PC-9 (cell line): ENCODE results near the gene C8G. TPM values are rescaled to one million over a fixed set of nuclear protein-coding genes. Genes with fewer than 3 reads are reported as not detected.

Experiments
- BruUV-seq: library from RNA; stranded (reverse); fragments of 400-500 nt; replicated peaks from 2 replicates; lab custom pipeline; 2021; lab: Mats Ljungman, UMichigan
- CTCF ChIA-PET: fragments of 300-600 bp; sonication (Branson Sonifier 250); formaldehyde crosslinking; loops from one replicate; lab custom pipeline; 2022; ENCODE audit warnings: antibody characterized with exemption; lab: Charles Lee
- POLR2A ChIA-PET: fragments of 300-600 bp; sonication (Branson Sonifier 250); formaldehyde crosslinking; loops from one replicate; lab custom pipeline; 2022; ENCODE audit warnings: antibody characterized with exemption; ENCODE audit not compliant: unreplicated experiment; lab: Charles Lee
- DNase-seq, 2 experiments: peaks; one replicate each; pipeline versions ENCODE4 v3.0.0 to v3.0.0-alpha.2; 2015 to 2022; ENCODE audit warnings: mixed read lengths in 1 of 2
- H2AFZ ChIP-seq: fragments of 200-600 bp; sonication (generic); 2 replicates; pipeline ENCODE4 v1.8.1; 2017; ENCODE audit warnings: antibody characterized with exemption
- H3F3A ChIP-seq: fragments of 200-600 bp; sonication (generic); 2 replicates; pipeline ENCODE4 v1.8.1; 2017; ENCODE audit warnings: antibody characterized with exemption, mild to moderate bottlenecking, low read depth; ENCODE audit not compliant: insufficient read depth
- H3K27ac ChIP-seq: fragments of 200-600 bp; sonication (generic); 2 replicates; pipeline ENCODE4 v1.6.1; 2016; ENCODE audit warnings: mixed run types
- H3K27me3 ChIP-seq: fragments of 200-600 bp; sonication (generic); 2 replicates; pipeline ENCODE4 v1.6.1; 2016; ENCODE audit warnings: low read depth, mixed run types; ENCODE audit not compliant: insufficient read depth
- H3K36me3 ChIP-seq: fragments of 200-600 bp; sonication (generic); 2 replicates; pipeline ENCODE4 v1.6.1; 2016; ENCODE audit warnings: low read depth, mixed run types
- H3K4me1 ChIP-seq: fragments of 200-600 bp; sonication (generic); replicated peaks from 2 replicates; pipeline ENCODE4 v1.6.1; 2016; ENCODE audit warnings: mixed run types; ENCODE audit not compliant: insufficient read depth
- H3K4me2 ChIP-seq: fragments of 200-600 bp; sonication (generic); 2 replicates; pipeline ENCODE4 v1.6.1; 2017; ENCODE audit warnings: mixed run types
- H3K4me3 ChIP-seq: fragments of 200-600 bp; sonication (generic); 2 replicates; pipeline ENCODE4 v1.6.1; 2016; ENCODE audit warnings: mixed run types
- H3K79me2 ChIP-seq: fragments of 200-600 bp; sonication (generic); 2 replicates; pipeline ENCODE4 v1.6.1; 2017; ENCODE audit warnings: low read depth, mixed run types
- H3K9me2 ChIP-seq: fragments of 200-600 bp; sonication (generic); 2 replicates; pipeline ENCODE4 v1.8.1; 2017; ENCODE audit warnings: mild to moderate bottlenecking; ENCODE audit not compliant: insufficient read depth
- H3K9me3 ChIP-seq: fragments of 200-600 bp; sonication (generic); 2 replicates; pipeline ENCODE4 v1.8.1; 2016; ENCODE audit warnings: low read depth; ENCODE audit not compliant: insufficient read depth
- H4K20me1 ChIP-seq: fragments of 200-600 bp; sonication (generic); 2 replicates; pipeline ENCODE4 v1.8.1; 2017; ENCODE audit not compliant: insufficient read depth
- EZH2 ChIP-seq: fragments of 200-600 bp; sonication (generic); IDR thresholded peaks from 2 replicates; pipeline ENCODE4 v1.8.0; 2017; ENCODE audit warnings: antibody characterized with exemption, low read depth
- intact Hi-C: fragments of 100-400 bp; cut with micrococcal nuclease; formaldehyde crosslinking; loops from one replicate; pipeline ENCODE4 v1.10.0; 2022; ENCODE audit not compliant: unreplicated experiment
- total RNA-seq: library from RNA; stranded (reverse); gene quantifications from 2 replicates; pipeline ENCODE4 v1.2.3, GENCODE V29; 2021
- TF ChIP-seq, protein P1 (sequence below): fragments of 200-600 bp; sonication (generic); conservative IDR thresholded peaks from 2 replicates; pipeline ENCODE4 v1.6.1; 2017; ENCODE audit warnings: mixed run types, antibody characterized with exemption, mild to moderate bottlenecking, moderate library complexity

Gene C8G
- total RNA-seq, 1 experiment from 2014 or later = 2.3 TPM

- ChIA-PET POLR2A (interaction anchor here (0.5 kb wide), 1 partner anchor 22 kb away, joined by 4 read pairs; the partner anchor contains the start of gene CLIC3), CTCF (interaction anchor here (0.6 to 0.7 kb wide), 2 partner anchors 32 to 71 kb away, joined by 3 read pairs; no protein-coding TSS in a partner anchor)
- Histone ChIP-seq H3K4me1 (no peaks in the 10 kb centered on the region), H2AFZ (no peak overlapping the region), H3K4me3 (no peak overlapping the region), H3F3A (peaks cover 2% of the 10 kb centered on the region; the same call in 1 of the 2 replicates), H3K4me2 (no peak overlapping the region), H4K20me1 (no peaks in the 10 kb centered on the region), H3K27ac (no peak overlapping the region), H3K9me3 (no peaks in the 10 kb centered on the region), H3K27me3 (no peaks in the 10 kb centered on the region), H3K9me2 (no peaks in the 10 kb centered on the region), H3K79me2 (no peaks in the 10 kb centered on the region), H3K36me3 (no peaks in the 10 kb centered on the region)
- no peak for DNase-seq
- intact Hi-C loops = no loop called here
- TF ChIP-seq, protein P1, sequence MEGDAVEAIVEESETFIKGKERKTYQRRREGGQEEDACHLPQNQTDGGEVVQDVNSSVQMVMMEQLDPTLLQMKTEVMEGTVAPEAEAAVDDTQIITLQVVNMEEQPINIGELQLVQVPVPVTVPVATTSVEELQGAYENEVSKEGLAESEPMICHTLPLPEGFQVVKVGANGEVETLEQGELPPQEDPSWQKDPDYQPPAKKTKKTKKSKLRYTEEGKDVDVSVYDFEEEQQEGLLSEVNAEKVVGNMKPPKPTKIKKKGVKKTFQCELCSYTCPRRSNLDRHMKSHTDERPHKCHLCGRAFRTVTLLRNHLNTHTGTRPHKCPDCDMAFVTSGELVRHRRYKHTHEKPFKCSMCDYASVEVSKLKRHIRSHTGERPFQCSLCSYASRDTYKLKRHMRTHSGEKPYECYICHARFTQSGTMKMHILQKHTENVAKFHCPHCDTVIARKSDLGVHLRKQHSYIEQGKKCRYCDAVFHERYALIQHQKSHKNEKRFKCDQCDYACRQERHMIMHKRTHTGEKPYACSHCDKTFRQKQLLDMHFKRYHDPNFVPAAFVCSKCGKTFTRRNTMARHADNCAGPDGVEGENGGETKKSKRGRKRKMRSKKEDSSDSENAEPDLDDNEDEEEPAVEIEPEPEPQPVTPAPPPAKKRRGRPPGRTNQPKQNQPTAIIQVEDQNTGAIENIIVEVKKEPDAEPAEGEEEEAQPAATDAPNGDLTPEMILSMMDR = no peak
- no peak for TF ChIP-seq EZH2
- no TSS peak for BruUV-seq
These were observed 28.9 kb downstream of the C8G start for GRCh38 chr9:136973618-136974617.

GRCh38 chr9:136974817-136975535 is 29.9 kb downstream of the C8G start:
- no peaks in the 10 kb centered on the region for H3K9me3 ChIP-seq
- no peaks in the 10 kb centered on the region for H4K20me1 ChIP-seq
- no TSS peak for BruUV-seq
- no peak overlapping the region for H3K27ac ChIP-seq
- H2AFZ ChIP-seq = no peak overlapping the region
- peak in 1 of 2 experiments; percentile 39 for DNase-seq
- H3K4me1 ChIP-seq = no peaks in the 10 kb centered on the region
- intact Hi-C loops = no loop called here
- no peaks in the 10 kb centered on the region for H3K9me2 ChIP-seq
- no peaks in the 10 kb centered on the region for H3K79me2 ChIP-seq
- H3K4me2 ChIP-seq = no peak overlapping the region
- no peaks in the 10 kb centered on the region for H3K27me3 ChIP-seq
- H3K4me3 ChIP-seq = no peak overlapping the region
- H3F3A ChIP-seq = peaks cover 12% of the 10 kb centered on the region; the same call in 1 of the 2 replicates
- TF ChIP-seq EZH2 = no peak
- TF ChIP-seq, protein P1 = no peak
- H3K36me3 ChIP-seq = no peaks in the 10 kb centered on the region
- CTCF ChIA-PET = interaction anchor here (1.1 to 1.2 kb wide), 2 partner anchors 21 to 54 kb away, joined by 3 read pairs; partner anchors contain the start of gene CLIC3
- POLR2A ChIA-PET = interaction anchor here (0.5 kb wide), 1 partner anchor 21 kb away, joined by 4 read pairs; the partner anchor contains the start of gene CLIC3

DNA sequence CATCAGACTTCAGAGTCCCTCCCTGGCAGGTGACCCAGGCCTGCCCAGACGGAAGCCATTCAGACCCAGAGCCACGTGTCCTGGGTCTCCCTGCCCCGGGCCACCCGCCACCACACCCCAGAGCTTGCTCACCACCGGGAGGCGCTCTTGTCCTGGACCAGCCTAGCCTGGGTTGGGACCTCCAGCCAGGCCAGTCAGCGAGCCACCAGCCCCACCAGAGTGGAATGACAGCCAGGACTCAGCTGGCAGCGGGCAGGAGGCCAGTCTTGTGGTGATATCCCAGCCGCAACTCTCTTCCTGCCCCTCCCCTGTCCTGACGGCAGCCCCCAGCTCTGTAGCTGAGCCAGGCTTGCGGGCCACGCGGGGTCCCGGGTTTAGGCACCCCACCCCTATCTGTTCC is 30.6 kb downstream of the C8G start:
- no peak overlapping the region for H2AFZ ChIP-seq
- POLR2A ChIA-PET = no interaction called here

More for the DNA sequence above, 30.6 kb downstream of the C8G start:
- intact Hi-C loops = no loop called here
- Histone ChIP-seq H3K9me2 (no peaks in the 10 kb centered on the region), H3K4me3 (no peak overlapping the region), H3K4me2 (no peak overlapping the region), H3F3A (peaks cover 12% of the 10 kb centered on the region; the same call in 1 of the 2 replicates), H4K20me1 (no peaks in the 10 kb centered on the region), H3K36me3 (no peaks in the 10 kb centered on the region), H3K9me3 (no peaks in the 10 kb centered on the region), H3K79me2 (no peaks in the 10 kb centered on the region), H3K4me1 (no peaks in the 10 kb centered on the region), H3K27ac (no peak overlapping the region), H3K27me3 (no peaks in the 10 kb centered on the region)
- no peak for DNase-seq
- no TSS peak for BruUV-seq
- CTCF ChIA-PET = interaction anchor here (1.1 to 1.2 kb wide), 2 partner anchors 21 to 54 kb away, joined by 3 read pairs; partner anchors contain the start of gene CLIC3
- TF ChIP-seq, protein P1 = no peak
- no peak for TF ChIP-seq EZH2
